ENCODE measurements around the gene EID1. TPM values are rescaled to one million over a fixed set of nuclear protein-coding genes. Genes with fewer than 3 reads are reported as not detected.

EID1 gene
- total and polyA plus RNA-seq, 9 of the 15 experiments (the other 6 are each of a cell fraction or from before 2014, with no cell fraction given) = 46.5 to 211 (median 143) TPM

- TF ChIP-seq HNRNPH1 (optimal IDR thresholded peaks at IDR 0.05; ENCODE audit: low read depth, low read length) (no peak), CSDE1 (IDR thresholded peaks at IDR 0.05) (peak in 1 of 2 experiments; percentile 50; a peak in 2 of 4 replicates), U2AF2 (optimal IDR thresholded peaks at IDR 0.05; ENCODE audit: low read depth, low read length) (no peak), PHF21A (IDR thresholded peaks at IDR 0.05; ENCODE audit: borderline replicate concordance, low read depth) (0 out of 2 replicates have a peak, but pooled peaks have one; percentile 41), FOXA1 (IDR thresholded peaks at IDR 0.05; ENCODE audit: borderline replicate concordance) (no peak), ARHGAP35 (IDR thresholded peaks at IDR 0.05; ENCODE audit: partially characterized antibody) (no peak), MAFK (IDR thresholded peaks at IDR 0.05; ENCODE audit: low read length) (peak; percentile 2; the same call in 1 of the 2 replicates), NCOA4 (IDR thresholded peaks at IDR 0.05; ENCODE audit: partially characterized antibody) (peak; percentile 61), TGIF2 (CRISPR knock-in tag; IDR thresholded peaks at IDR 0.05) (no peak), GTF2E2 (tag; IDR thresholded peaks at IDR 0.05) (no peak), NR2C1 (IDR thresholded peaks at IDR 0.05) (no peak), NR2C1 (tag; IDR thresholded peaks at IDR 0.05) (no peak), EWSR1 (IDR thresholded peaks at IDR 0.05; ENCODE audit: borderline replicate concordance, low read depth, partially characterized antibody) (no peak), RBM14 (IDR thresholded peaks at IDR 0.05; ENCODE audit: borderline replicate concordance, insufficient read depth, low read depth, low read length) (no peak), ZNF24 (IDR thresholded peaks at IDR 0.05) (no peak), KDM2B (CRISPR knock-in tag; IDR thresholded peaks at IDR 0.05) (no peak), RHOXF2B (CRISPR knock-in tag; conservative IDR thresholded peaks at IDR 0.05) (no peak), BHLHE40 (IDR thresholded peaks at IDR 0.05; ENCODE audit: low read length) (peak; percentile 37; the same call in 1 of the 2 replicates), ZNF134 (CRISPR knock-in tag; conservative IDR thresholded peaks at IDR 0.05) (no peak), FOXJ2 (tag; IDR thresholded peaks at IDR 0.05) (0 out of 2 replicates have a peak, but pooled peaks have one; percentile 32), TEAD1 (CRISPR knock-in tag; IDR thresholded peaks at IDR 0.05) (0 out of 4 replicates have a peak, but pooled peaks of 1 of the 2 experiments have one; percentile 73), MEF2A (IDR thresholded peaks at IDR 0.05; ENCODE audit: control insufficient read depth, low read depth, low read length) (no peak)
- TF ChIP-seq, protein P1, sequence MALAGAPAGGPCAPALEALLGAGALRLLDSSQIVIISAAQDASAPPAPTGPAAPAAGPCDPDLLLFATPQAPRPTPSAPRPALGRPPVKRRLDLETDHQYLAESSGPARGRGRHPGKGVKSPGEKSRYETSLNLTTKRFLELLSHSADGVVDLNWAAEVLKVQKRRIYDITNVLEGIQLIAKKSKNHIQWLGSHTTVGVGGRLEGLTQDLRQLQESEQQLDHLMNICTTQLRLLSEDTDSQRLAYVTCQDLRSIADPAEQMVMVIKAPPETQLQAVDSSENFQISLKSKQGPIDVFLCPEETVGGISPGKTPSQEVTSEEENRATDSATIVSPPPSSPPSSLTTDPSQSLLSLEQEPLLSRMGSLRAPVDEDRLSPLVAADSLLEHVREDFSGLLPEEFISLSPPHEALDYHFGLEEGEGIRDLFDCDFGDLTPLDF (CRISPR knock-in tag; IDR thresholded peaks at IDR 0.05) = no peak; the same call in 1 of the 2 replicates
These were observed at the start of gene EID1 (continued) for GRCh38 chr15:48877630-48878595.
